Lung (tissue), 12 donors: Measurements from ENCODE around the gene ASH1L. TPM values are rescaled to one million over a fixed set of nuclear protein-coding genes. Genes with fewer than 3 reads are reported as not detected.
A peak's percentile ranks its signal among the peaks of the same experiment; 100 is the strongest.

Experiments used
- ATAC-seq: fragments of 200-7000 bp; cut with Tn5 transposase; one replicate; pipeline ENCODE4 v1.9.1; 2020; ENCODE audit warnings: moderate number of reproducible peaks; ENCODE audit not compliant: insufficient read depth, low FRiP score
- DNase-seq, 3 donors: peaks; one replicate each; pipeline ENCODE4 v3.0.0-alpha.2; 2013 to 2017
- H3K27ac ChIP-seq, 2 donors: one replicate each; pipeline ENCODE4 v1.5.1; 2013; ENCODE audit warnings: mild to moderate bottlenecking in 2 of 2, moderate library complexity in 2 of 2, control low read depth in 1 of 2, inconsistent platforms in 1 of 2, low read depth in 1 of 2, low read length in 1 of 2
- H3K27me3 ChIP-seq, 3 donors: one replicate each; pipeline ENCODE4 v1.5.1; 2013; ENCODE audit warnings: low read length in 2 of 3; ENCODE audit not compliant: control insufficient read depth in 3 of 3, insufficient read depth in 3 of 3
- H3K36me3 ChIP-seq, 4 donors: one replicate each; pipeline ENCODE4 v1.5.1; 2013; ENCODE audit warnings: low read length in 4 of 4, mild to moderate bottlenecking in 1 of 4, moderate library complexity in 1 of 4; ENCODE audit not compliant: control insufficient read depth in 4 of 4, insufficient read depth in 4 of 4
- H3K4me1 ChIP-seq, 5 donors: one replicate each; pipeline ENCODE4 v1.5.1; 2013; ENCODE audit warnings: low read length in 5 of 5, mild to moderate bottlenecking in 2 of 5, moderate library complexity in 1 of 5; ENCODE audit not compliant: control insufficient read depth in 5 of 5, insufficient read depth in 5 of 5
- H3K4me3 ChIP-seq: one replicate; pipeline ENCODE4 v1.5.1; 2013; ENCODE audit warnings: mild to moderate bottlenecking, control low read depth, moderate library complexity
- H3K9ac ChIP-seq, 2 donors: one replicate each; pipeline ENCODE4 v1.5.1; 2013; ENCODE audit warnings: low read length in 2 of 2, control low read depth in 1 of 2; ENCODE audit not compliant: insufficient read depth in 1 of 2
- H3K9me3 ChIP-seq, 4 donors: one replicate each; pipeline ENCODE4 v1.5.1; 2013; ENCODE audit warnings: low read length in 3 of 4, mild to moderate bottlenecking in 1 of 4, moderate library complexity in 1 of 4; ENCODE audit not compliant: control insufficient read depth in 4 of 4, insufficient read depth in 3 of 4
- WGBS, 2 donors: extraction: QIAGEN DNeasy Blood & Tissue Kit; methylation state at CpG; one replicate each; pipeline ENCODE4 v1.1.7; 2013; 5-methylcytosine and 5-hydroxymethylcytosine counted together
- polyA plus RNA-seq, 2 donors: library from polyadenylated mRNA; stranded (reverse); fragments of 200-250 nt; gene quantifications; one replicate each; pipeline ENCODE4 v1.2.1, GENCODE V29; 2013
- total RNA-seq, 2 donors: library from RNA; depleted of rRNA in 1 of 2; stranded (reverse); fragments of >200 nt in 1 of 2; gene quantifications; one replicate each; pipeline ENCODE4 v1.2.1, GENCODE V29; 2014 to 2021
- TF ChIP-seq, protein P1 (sequence below): IDR thresholded peaks from 2 replicates; pipeline ENCODE4 v1.5.1; 2012; ENCODE audit warnings: mild to moderate bottlenecking; ENCODE audit errors: control extremely low read depth, extremely low read depth
- donor health status: control.
- donor health status: control.
- donor health status: Bipolar disorder and iron deficiency.
- donor health status: healthy.
- donor health status: DM: yes; HTN: yes; CAD: no.

Gene ASH1L
- total and polyA plus RNA-seq, 4 donors, result 8.1 to 92.5 (median 27.5) TPM

DNA sequence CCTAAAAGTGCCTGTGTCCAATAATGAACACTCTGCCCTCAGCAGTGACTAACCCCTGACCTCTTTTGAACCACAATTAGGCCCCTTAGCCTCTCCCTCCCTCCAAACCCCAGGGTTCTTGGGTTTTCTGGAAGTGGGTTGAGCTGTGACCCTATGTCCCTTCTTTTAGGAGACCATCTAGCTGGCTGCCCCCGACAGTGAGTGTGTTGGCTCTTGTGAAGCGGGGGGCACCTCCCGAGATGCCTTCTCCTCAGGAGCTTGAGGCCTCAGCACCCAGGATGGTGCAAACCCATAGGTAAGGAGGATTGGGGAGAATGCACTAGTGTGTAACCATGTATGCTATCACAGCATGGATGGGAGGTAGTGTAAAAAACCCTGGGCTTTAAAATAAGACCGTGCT lies 234.6 kb downstream of the ASH1L start:
- H3K9ac ChIP-seq, result no peak overlapping the region
- H3K4me3 ChIP-seq, result no peak overlapping the region
- TF ChIP-seq, protein P1, sequence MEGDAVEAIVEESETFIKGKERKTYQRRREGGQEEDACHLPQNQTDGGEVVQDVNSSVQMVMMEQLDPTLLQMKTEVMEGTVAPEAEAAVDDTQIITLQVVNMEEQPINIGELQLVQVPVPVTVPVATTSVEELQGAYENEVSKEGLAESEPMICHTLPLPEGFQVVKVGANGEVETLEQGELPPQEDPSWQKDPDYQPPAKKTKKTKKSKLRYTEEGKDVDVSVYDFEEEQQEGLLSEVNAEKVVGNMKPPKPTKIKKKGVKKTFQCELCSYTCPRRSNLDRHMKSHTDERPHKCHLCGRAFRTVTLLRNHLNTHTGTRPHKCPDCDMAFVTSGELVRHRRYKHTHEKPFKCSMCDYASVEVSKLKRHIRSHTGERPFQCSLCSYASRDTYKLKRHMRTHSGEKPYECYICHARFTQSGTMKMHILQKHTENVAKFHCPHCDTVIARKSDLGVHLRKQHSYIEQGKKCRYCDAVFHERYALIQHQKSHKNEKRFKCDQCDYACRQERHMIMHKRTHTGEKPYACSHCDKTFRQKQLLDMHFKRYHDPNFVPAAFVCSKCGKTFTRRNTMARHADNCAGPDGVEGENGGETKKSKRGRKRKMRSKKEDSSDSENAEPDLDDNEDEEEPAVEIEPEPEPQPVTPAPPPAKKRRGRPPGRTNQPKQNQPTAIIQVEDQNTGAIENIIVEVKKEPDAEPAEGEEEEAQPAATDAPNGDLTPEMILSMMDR, result no peak
- 90 to 91% methylated on average over 4 of the region's 4 CpGs for WGBS, 2 donors
- ATAC-seq, result no peak
- no peak overlapping the region for H3K27ac ChIP-seq
- peaks cover 0 to 9% (median 5%) of the 10 kb centered on the region in 5 donors for H3K4me1 ChIP-seq
- peaks cover 0 to 18% (median 16%) of the 10 kb centered on the region in 4 donors for H3K36me3 ChIP-seq
- DNase-seq, result no peak
- H3K27me3 ChIP-seq, result no peaks in the 10 kb centered on the region
- H3K9me3 ChIP-seq, result no peaks in the 10 kb centered on the region

DNA sequence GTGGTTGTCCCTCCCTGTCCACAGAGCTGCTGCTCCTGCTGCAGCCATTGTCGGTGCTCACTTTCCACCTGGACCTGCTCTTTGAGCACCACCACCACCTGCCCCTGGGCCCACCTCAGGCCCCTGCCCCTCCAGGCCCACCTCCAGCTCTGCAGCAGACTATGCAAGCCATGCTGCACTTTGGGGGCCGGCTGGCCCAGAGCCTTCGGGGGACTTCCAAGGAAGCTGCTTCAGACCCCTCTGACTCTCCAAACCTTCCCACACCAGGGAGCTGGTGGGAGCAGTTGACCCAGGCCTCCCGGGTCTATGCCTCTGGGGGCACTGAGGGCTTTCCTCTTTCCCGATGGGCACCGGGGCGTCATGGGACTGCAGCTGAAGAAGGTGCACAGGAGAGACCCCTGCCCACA lies 236.0 kb downstream of the ASH1L start:
- no peak for DNase-seq
- Histone ChIP-seq H3K4me3 (no peak overlapping the region), H3K9me3 (no peaks in the 10 kb centered on the region), H3K27me3 (no peaks in the 10 kb centered on the region), H3K36me3 (peaks cover 0 to 18% (median 16%) of the 10 kb centered on the region in 4 donors), H3K27ac (no peak overlapping the region), H3K4me1 (peaks cover 0 to 19% (median 10%) of the 10 kb centered on the region in 5 donors), H3K9ac (no peak overlapping the region)
- TF ChIP-seq, protein P1, result no peak
- no peak for ATAC-seq
- 92 to 93% methylated on average over 7 of the region's 7 CpGs for WGBS, 2 donors

DNA sequence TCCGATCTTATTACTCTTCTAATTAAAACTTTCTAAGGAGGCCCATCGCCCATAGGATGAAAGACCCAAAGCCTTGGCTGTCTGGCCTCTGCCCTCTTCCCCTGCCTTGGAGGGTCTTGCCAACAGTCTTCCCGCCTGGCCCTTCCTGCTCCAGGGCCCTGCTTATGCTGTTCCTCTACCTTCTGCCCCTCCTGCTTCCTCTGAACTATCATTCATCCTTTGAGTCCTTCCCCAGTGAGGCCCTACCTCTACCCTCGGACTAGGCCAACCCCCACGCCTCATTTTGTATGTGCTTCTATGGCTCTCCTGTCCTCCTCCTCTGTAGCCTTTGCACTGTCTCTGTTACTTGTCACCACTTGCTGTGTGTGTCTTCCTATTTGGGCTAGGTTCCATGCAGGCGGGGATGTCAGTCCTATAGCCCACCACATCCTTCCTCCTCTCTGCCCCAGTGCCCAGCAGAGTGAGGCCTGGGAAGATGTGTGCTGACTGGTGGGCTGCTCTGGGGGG lies 236.5 kb downstream of the ASH1L start:
- TF ChIP-seq, protein P1, result no peak
- DNase-seq (no peak), ATAC-seq (no peak)
- Histone ChIP-seq H3K9me3 (no peaks in the 10 kb centered on the region), H3K4me3 (no peak overlapping the region), H3K36me3 (peaks cover 0 to 16% (median 14%) of the 10 kb centered on the region in 4 donors), H3K4me1 (peaks cover 0 to 25% (median 15%) of the 10 kb centered on the region in 5 donors), H3K27ac (peak overlapping the region in 1 of 2 donors; percentile 26), H3K27me3 (no peaks in the 10 kb centered on the region), H3K9ac (no peak overlapping the region)
- WGBS, 2 donors, result 75 to 84% methylated on average over 6 of the region's 6 CpGs

DNA sequence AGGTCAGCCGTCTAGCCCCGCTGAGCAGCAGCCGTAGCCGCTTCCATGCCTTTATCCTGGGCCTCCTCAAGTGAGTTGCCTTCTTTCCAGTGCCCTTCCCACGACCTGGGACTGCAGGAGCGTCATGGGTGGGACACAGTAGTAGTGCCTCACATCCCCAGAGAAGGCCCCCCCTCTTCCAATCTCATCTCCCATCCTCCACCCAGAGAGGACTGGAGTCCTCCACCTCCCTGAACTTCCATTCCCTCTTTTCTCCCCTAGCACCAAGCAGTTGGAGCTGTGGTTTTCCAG lies 237.1 kb downstream of the ASH1L start:
- WGBS, 2 donors, result 59 to 86% methylated on average over 6 of the region's 6 CpGs
- DNase-seq, result no peak
- H3K4me1 ChIP-seq, result peaks cover 0 to 29% (median 16%) of the 10 kb centered on the region in 5 donors
- H3K4me3 ChIP-seq, result no peak overlapping the region
- no peak overlapping the region for H3K9ac ChIP-seq
- H3K27me3 ChIP-seq, result no peaks in the 10 kb centered on the region
- ATAC-seq, result no peak
- peaks cover 0 to 12% (median 10%) of the 10 kb centered on the region in 4 donors for H3K36me3 ChIP-seq
- H3K9me3 ChIP-seq, result no peaks in the 10 kb centered on the region
- peak overlapping the region in 1 of 2 donors; percentile 28 for H3K27ac ChIP-seq
- TF ChIP-seq, protein P1, result no peak
